ENCODE results near the gene ZNF20. TPM values are rescaled to one million over a fixed set of nuclear protein-coding genes. Genes with fewer than 3 reads are reported as not detected.
"Not testable (repeated sequence)": the region's sequence is repeated elsewhere in the genome, so short reads cannot be mapped to it uniquely, and the experiment has no call there.

Gene ZNF20
- polyA plus RNA-seq, 1 donor (not counting 4 experiments of a cell fraction or from before 2014, with no cell fraction given): 2.4 TPM

DNA sequence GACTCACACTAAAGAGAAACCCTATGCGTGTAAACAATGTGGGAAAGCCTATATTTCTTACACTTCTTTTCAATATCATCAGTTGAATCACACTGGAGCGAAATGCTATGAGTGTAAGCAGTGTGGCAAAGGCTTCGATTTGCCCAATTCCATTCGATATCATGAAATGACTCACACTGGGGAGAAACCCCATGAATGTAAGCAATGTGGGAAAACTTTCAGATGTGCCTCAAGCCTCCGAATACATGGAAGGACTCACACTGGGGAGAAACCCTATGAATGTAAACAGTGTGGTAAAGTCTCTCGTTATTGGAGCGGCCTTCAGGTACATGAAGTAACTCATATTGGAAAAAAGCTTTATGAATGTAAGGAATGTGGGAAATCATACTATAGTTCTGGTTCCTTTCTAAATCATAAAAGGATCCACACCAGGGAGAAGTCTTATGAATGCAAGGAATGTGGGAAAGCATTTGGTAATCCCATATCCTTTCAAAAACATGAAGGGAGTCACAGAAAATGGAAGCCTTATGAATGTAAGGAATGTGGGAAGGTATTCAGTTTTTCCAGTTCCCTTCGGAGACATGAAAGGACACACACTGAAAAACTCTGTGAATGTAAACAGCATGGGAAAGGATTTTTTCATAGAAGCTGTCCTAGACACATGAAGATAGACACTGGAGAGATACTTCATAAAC is 28.1 kb downstream of the ZNF20 start:
- FAIRE-seq: no peak
- no peak overlapping the region for H3K4me3 ChIP-seq (ENCODE audit: control insufficient read depth in 2 of 3, extremely low read depth in 1 of 3, insufficient read depth in 2 of 3, low read depth in 1 of 3, low read length in 3 of 3)
- no peak overlapping the region for H3K27ac ChIP-seq (ENCODE audit: control insufficient read depth, insufficient read depth, low read length)
- no peak for TF ChIP-seq EZH2 (IDR thresholded peaks at IDR 0.05; ENCODE audit: low read length)
- TF ChIP-seq, protein P1, sequence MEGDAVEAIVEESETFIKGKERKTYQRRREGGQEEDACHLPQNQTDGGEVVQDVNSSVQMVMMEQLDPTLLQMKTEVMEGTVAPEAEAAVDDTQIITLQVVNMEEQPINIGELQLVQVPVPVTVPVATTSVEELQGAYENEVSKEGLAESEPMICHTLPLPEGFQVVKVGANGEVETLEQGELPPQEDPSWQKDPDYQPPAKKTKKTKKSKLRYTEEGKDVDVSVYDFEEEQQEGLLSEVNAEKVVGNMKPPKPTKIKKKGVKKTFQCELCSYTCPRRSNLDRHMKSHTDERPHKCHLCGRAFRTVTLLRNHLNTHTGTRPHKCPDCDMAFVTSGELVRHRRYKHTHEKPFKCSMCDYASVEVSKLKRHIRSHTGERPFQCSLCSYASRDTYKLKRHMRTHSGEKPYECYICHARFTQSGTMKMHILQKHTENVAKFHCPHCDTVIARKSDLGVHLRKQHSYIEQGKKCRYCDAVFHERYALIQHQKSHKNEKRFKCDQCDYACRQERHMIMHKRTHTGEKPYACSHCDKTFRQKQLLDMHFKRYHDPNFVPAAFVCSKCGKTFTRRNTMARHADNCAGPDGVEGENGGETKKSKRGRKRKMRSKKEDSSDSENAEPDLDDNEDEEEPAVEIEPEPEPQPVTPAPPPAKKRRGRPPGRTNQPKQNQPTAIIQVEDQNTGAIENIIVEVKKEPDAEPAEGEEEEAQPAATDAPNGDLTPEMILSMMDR (optimal IDR thresholded peaks at IDR 0.05 in 1 of 3, IDR thresholded peaks at IDR 0.05 in 1 of 3, conservative IDR thresholded peaks at IDR 0.05 in 1 of 3; ENCODE audit: extremely low read depth in 1 of 3, insufficient read depth in 2 of 3, low read length in 3 of 3): no peak
- H3K9me1 ChIP-seq (ENCODE audit: control insufficient read depth, extremely low read depth, insufficient read depth, low read length): no peaks in the 10 kb centered on the region
- H4K20me1 ChIP-seq (ENCODE audit: control insufficient read depth, extremely low read depth, insufficient read depth, low read length): no peaks in the 10 kb centered on the region
- no peaks in the 10 kb centered on the region for H3K79me2 ChIP-seq (ENCODE audit: control insufficient read depth, insufficient read depth, low read length)
- H3K9ac ChIP-seq (ENCODE audit: control insufficient read depth, extremely low read depth, insufficient read depth, low read length): no peak overlapping the region
- no peaks in the 10 kb centered on the region for H3K27me3 ChIP-seq (ENCODE audit: control insufficient read depth, extremely low read depth, insufficient read depth, low read length)
- no peaks in the 10 kb centered on the region for H3K4me1 ChIP-seq (ENCODE audit: control insufficient read depth, extremely low read depth, insufficient read depth, low read length)
- dilution Hi-C loops (cut with MboI; ENCODE audit: extremely low pct_ligation_motif_present, low sequenced_read_pairs): no loop called here
- H3K4me2 ChIP-seq (ENCODE audit: control insufficient read depth, extremely low read depth, insufficient read depth, low read depth, low read length): no peak overlapping the region
- H3K9me3 ChIP-seq (ENCODE audit: control insufficient read depth, low read depth, low read length): no peaks in the 10 kb centered on the region
- no peak overlapping the region for H2AFZ ChIP-seq (ENCODE audit: control insufficient read depth, low read length)
- no peak for DNase-seq (ENCODE audit: low read depth, low spot score)
- no peaks in the 10 kb centered on the region for H3K36me3 ChIP-seq (ENCODE audit: control insufficient read depth in 2 of 2, extremely low read depth in 1 of 2, insufficient read depth in 2 of 2, low read length in 2 of 2)

DNA sequence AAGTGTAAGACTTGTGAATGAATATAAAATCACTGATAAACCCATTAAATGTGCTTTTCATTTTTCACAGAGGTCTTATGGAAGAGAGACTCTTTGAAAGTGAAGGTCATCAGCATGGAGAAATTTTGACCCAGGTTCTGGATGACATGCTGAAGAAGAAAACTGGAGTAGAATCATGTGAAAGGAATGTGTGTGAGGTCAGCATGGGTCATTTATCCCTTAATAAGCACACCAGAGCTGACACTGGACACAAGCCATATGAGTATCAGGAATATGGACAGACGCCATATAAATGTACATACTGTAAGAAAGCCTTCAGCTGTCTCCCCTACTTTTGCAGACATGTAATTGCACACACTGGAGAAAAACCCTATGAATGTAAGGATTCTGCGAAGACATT is 29.0 kb downstream of the ZNF20 start:
- FAIRE-seq: no peak
- Histone ChIP-seq H3K4me1 (ENCODE audit: control insufficient read depth, extremely low read depth, insufficient read depth, low read length) (no peaks in the 10 kb centered on the region), H4K20me1 (ENCODE audit: control insufficient read depth, extremely low read depth, insufficient read depth, low read length) (no peaks in the 10 kb centered on the region), H3K27ac (ENCODE audit: control insufficient read depth, insufficient read depth, low read length) (no peak overlapping the region), H3K27me3 (ENCODE audit: control insufficient read depth, extremely low read depth, insufficient read depth, low read length) (no peaks in the 10 kb centered on the region), H3K4me2 (ENCODE audit: control insufficient read depth, extremely low read depth, insufficient read depth, low read depth, low read length) (no peak overlapping the region), H3K36me3 (ENCODE audit: control insufficient read depth in 2 of 2, extremely low read depth in 1 of 2, insufficient read depth in 2 of 2, low read length in 2 of 2) (no peaks in the 10 kb centered on the region), H2AFZ (ENCODE audit: control insufficient read depth, low read length) (no peak overlapping the region), H3K4me3 (ENCODE audit: control insufficient read depth in 2 of 3, extremely low read depth in 1 of 3, insufficient read depth in 2 of 3, low read depth in 1 of 3, low read length in 3 of 3) (no peak overlapping the region), H3K79me2 (ENCODE audit: control insufficient read depth, insufficient read depth, low read length) (no peaks in the 10 kb centered on the region), H3K9me1 (ENCODE audit: control insufficient read depth, extremely low read depth, insufficient read depth, low read length) (no peaks in the 10 kb centered on the region), H3K9ac (ENCODE audit: control insufficient read depth, extremely low read depth, insufficient read depth, low read length) (no peak overlapping the region), H3K9me3 (ENCODE audit: control insufficient read depth, low read depth, low read length) (no peaks in the 10 kb centered on the region)
- dilution Hi-C loops (cut with MboI; ENCODE audit: extremely low pct_ligation_motif_present, low sequenced_read_pairs): no loop called here
- no peak for TF ChIP-seq EZH2 (IDR thresholded peaks at IDR 0.05; ENCODE audit: low read length)
- TF ChIP-seq, protein P1 (optimal IDR thresholded peaks at IDR 0.05 in 1 of 3, IDR thresholded peaks at IDR 0.05 in 1 of 3, conservative IDR thresholded peaks at IDR 0.05 in 1 of 3; ENCODE audit: extremely low read depth in 1 of 3, insufficient read depth in 2 of 3, low read length in 3 of 3): no peak
- no peak for DNase-seq (ENCODE audit: low read depth, low spot score)

DNA sequence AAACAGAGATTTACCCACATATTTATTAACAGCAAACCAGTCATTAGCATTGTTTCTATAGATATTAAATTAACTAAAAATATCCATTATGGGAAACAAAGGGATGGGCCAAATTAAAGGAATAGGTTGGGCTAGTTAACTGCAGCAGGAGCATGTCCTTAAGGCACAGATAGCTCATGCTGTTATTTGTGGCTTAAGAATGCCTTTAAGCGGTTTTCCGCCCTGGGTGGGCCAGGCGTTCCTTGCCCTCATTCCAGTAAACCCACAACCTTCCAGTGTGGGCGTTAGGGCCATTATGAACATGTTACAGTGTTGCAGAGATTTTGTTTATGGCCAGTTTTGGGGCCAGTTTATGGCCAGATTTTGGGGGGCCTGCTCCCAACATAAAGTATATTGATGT is 36.2 kb downstream of the ZNF20 start:
- H3K27me3 ChIP-seq (ENCODE audit: control insufficient read depth, extremely low read depth, insufficient read depth, low read length); dilution Hi-C loops (cut with MboI; ENCODE audit: extremely low pct_ligation_motif_present, low sequenced_read_pairs); H3K4me2 ChIP-seq (ENCODE audit: control insufficient read depth, extremely low read depth, insufficient read depth, low read depth, low read length); DNase-seq (ENCODE audit: low read depth, low spot score); H3K9me3 ChIP-seq (ENCODE audit: control insufficient read depth, low read depth, low read length); H2AFZ ChIP-seq (ENCODE audit: control insufficient read depth, low read length); H3K36me3 ChIP-seq (ENCODE audit: control insufficient read depth in 2 of 2, extremely low read depth in 1 of 2, insufficient read depth in 2 of 2, low read length in 2 of 2); H3K79me2 ChIP-seq (ENCODE audit: control insufficient read depth, insufficient read depth, low read length); H3K4me1 ChIP-seq (ENCODE audit: control insufficient read depth, extremely low read depth, insufficient read depth, low read length); FAIRE-seq; H3K9me1 ChIP-seq (ENCODE audit: control insufficient read depth, extremely low read depth, insufficient read depth, low read length); H3K9ac ChIP-seq (ENCODE audit: control insufficient read depth, extremely low read depth, insufficient read depth, low read length); H4K20me1 ChIP-seq (ENCODE audit: control insufficient read depth, extremely low read depth, insufficient read depth, low read length); H3K4me3 ChIP-seq (ENCODE audit: control insufficient read depth in 2 of 3, extremely low read depth in 1 of 3, insufficient read depth in 2 of 3, low read depth in 1 of 3, low read length in 3 of 3); H3K27ac ChIP-seq (ENCODE audit: control insufficient read depth, insufficient read depth, low read length): not testable (repeated sequence)

Data from keratinocyte (primary cell).